Measurements from ENCODE around the gene S1PR1. TPM values are rescaled to one million over a fixed set of nuclear protein-coding genes. Genes with fewer than 3 reads are reported as not detected.

S1PR1 gene
- total and polyA plus RNA-seq, 2 donors from 2014 or later = 14.2 to 51.6 TPM

- H3K27me3 ChIP-seq (ENCODE audit: control insufficient read depth, insufficient read depth, low read length) = no peaks in the 10 kb centered on the region
- H3K27ac ChIP-seq (ENCODE audit: low read depth in 2 of 2, low read length in 2 of 2) = no peak overlapping the region
- H3K4me1 ChIP-seq (ENCODE audit: control insufficient read depth in 2 of 3, insufficient read depth in 2 of 3, low read depth in 1 of 3, low read length in 3 of 3) = no peaks in the 10 kb centered on the region
- DNase-seq = peak in 3 of 5 donors; percentile 24 to 46 (median 43)
- no peaks in the 10 kb centered on the region for H3K36me3 ChIP-seq (ENCODE audit: control insufficient read depth in 2 of 3, insufficient read depth in 3 of 3, low read length in 3 of 3)
- no peak overlapping the region for H3K9ac ChIP-seq (ENCODE audit: low read length in 3 of 3)
- H3K9me3 ChIP-seq (ENCODE audit: control insufficient read depth in 2 of 3, insufficient read depth in 1 of 3, low read length in 3 of 3) = no peaks in the 10 kb centered on the region
- H3K4me3 ChIP-seq (ENCODE audit: low read length in 3 of 3) = no peak overlapping the region
- intact Hi-C loops (cut with DNase I) = loop anchor here (10.0 kb wide), 1 partner anchor 359 kb away; no protein-coding TSS in a partner anchor
- TF ChIP-seq CTCF (IDR thresholded peaks at IDR 0.05; ENCODE audit: borderline replicate concordance, extremely low read depth, insufficient read depth) = no peak
- FAIRE-seq = no peak
These were observed 46.6 kb downstream of the S1PR1 start for GRCh38 chr1:101283443-101283842.

- H3K27me3 ChIP-seq (ENCODE audit: control insufficient read depth, insufficient read depth, low read length) = no peaks in the 10 kb centered on the region
- DNase-seq (no peak), FAIRE-seq (no peak)
- H3K36me3 ChIP-seq (ENCODE audit: control insufficient read depth in 2 of 3, insufficient read depth in 3 of 3, low read length in 3 of 3) = no peaks in the 10 kb centered on the region
- TF ChIP-seq CTCF (IDR thresholded peaks at IDR 0.05; ENCODE audit: borderline replicate concordance, extremely low read depth, insufficient read depth) = no peak
- no peak overlapping the region for H3K27ac ChIP-seq (ENCODE audit: low read depth in 2 of 2, low read length in 2 of 2)
- H3K9me3 ChIP-seq (ENCODE audit: control insufficient read depth in 2 of 3, insufficient read depth in 1 of 3, low read length in 3 of 3) = no peaks in the 10 kb centered on the region
- H3K4me3 ChIP-seq (ENCODE audit: low read length in 3 of 3) = no peak overlapping the region
- intact Hi-C loops (cut with DNase I) = loop anchor here (10.0 kb wide), 1 partner anchor 359 kb away; no protein-coding TSS in a partner anchor
- H3K9ac ChIP-seq (ENCODE audit: low read length in 3 of 3) = no peak overlapping the region
- no peaks in the 10 kb centered on the region for H3K4me1 ChIP-seq (ENCODE audit: control insufficient read depth in 2 of 3, insufficient read depth in 2 of 3, low read depth in 1 of 3, low read length in 3 of 3)
These were observed 47.2 kb downstream of the S1PR1 start for GRCh38 chr1:101284021-101284420.

- no peaks in the 10 kb centered on the region for H3K9me3 ChIP-seq (ENCODE audit: control insufficient read depth in 2 of 3, insufficient read depth in 1 of 3, low read length in 3 of 3)
- no peak overlapping the region for H3K4me3 ChIP-seq (ENCODE audit: low read length in 3 of 3)
- no peaks in the 10 kb centered on the region for H3K36me3 ChIP-seq (ENCODE audit: control insufficient read depth in 2 of 3, insufficient read depth in 3 of 3, low read length in 3 of 3)
- H3K27me3 ChIP-seq (ENCODE audit: control insufficient read depth, insufficient read depth, low read length) = no peaks in the 10 kb centered on the region
- no peak for FAIRE-seq
- H3K27ac ChIP-seq (ENCODE audit: low read depth in 2 of 2, low read length in 2 of 2) = no peak overlapping the region
- intact Hi-C loops (cut with DNase I) = loop anchor here (10.0 kb wide), 1 partner anchor 360 kb away; no protein-coding TSS in a partner anchor
- H3K4me1 ChIP-seq (ENCODE audit: control insufficient read depth in 2 of 3, insufficient read depth in 2 of 3, low read depth in 1 of 3, low read length in 3 of 3) = no peaks in the 10 kb centered on the region
- no peak overlapping the region for H3K9ac ChIP-seq (ENCODE audit: low read length in 3 of 3)
- TF ChIP-seq CTCF (IDR thresholded peaks at IDR 0.05; ENCODE audit: borderline replicate concordance, extremely low read depth, insufficient read depth) = no peak
- DNase-seq = no peak
These were observed 47.9 kb downstream of the S1PR1 start for GRCh38 chr1:101284622-101285218.

All from kidney (tissue), 14 donors.